Neural cell (in vitro differentiated cells): ENCODE measurements around the gene EYA2. TPM values are rescaled to one million over a fixed set of nuclear protein-coding genes. Genes with fewer than 3 reads are reported as not detected.

Source experiments
- H2AFZ ChIP-seq: fragments of 200-600, 300-800 bp; sonication (generic), shearing (Covaris generic); 2 replicates; pipeline ENCODE4 v1.6.0; 2014; ENCODE audit warnings: low read depth, mild to moderate bottlenecking, antibody characterized with exemption, low read length, moderate library complexity
- H3F3A ChIP-seq: fragments of 200-600 bp; shearing (Covaris generic); 2 replicates; pipeline ENCODE4 v1.6.1; 2016; ENCODE audit warnings: mild to moderate bottlenecking, moderate library complexity, mixed read lengths, antibody characterized with exemption, low read length; ENCODE audit not compliant: insufficient read depth, poor library complexity, severe bottlenecking
- H3K27ac ChIP-seq: fragments of 200-600, 300-800 bp; sonication (generic), shearing (Covaris generic); 2 replicates; pipeline ENCODE4 v1.5.1; 2014; ENCODE audit warnings: mild to moderate bottlenecking, low read length, moderate library complexity
- H3K27me3 ChIP-seq: fragments of 300-800, 200-600 bp; sonication (generic), shearing (Covaris generic); 2 replicates; pipeline ENCODE4 v1.6.0; 2014; ENCODE audit warnings: mild to moderate bottlenecking, low read depth, low read length, moderate library complexity; ENCODE audit not compliant: insufficient read depth
- H3K36me3 ChIP-seq: fragments of 300-800, 200-600 bp; sonication (generic), shearing (Covaris generic); 2 replicates; pipeline ENCODE4 v1.5.1; 2014; ENCODE audit warnings: mild to moderate bottlenecking, antibody characterized with exemption, low read length, moderate library complexity; ENCODE audit not compliant: insufficient read depth
- H3K4me2 ChIP-seq: fragments of 300-800, 200-600 bp; sonication (generic), shearing (Covaris generic); 2 replicates; pipeline ENCODE4 v1.6.0; 2014; ENCODE audit warnings: mild to moderate bottlenecking, low read length
- H3K4me3 ChIP-seq: fragments of 300-800, 200-600 bp; sonication (generic), shearing (Covaris generic); 2 replicates; pipeline ENCODE4 v1.5.1; 2014; ENCODE audit warnings: mild to moderate bottlenecking, low read length, moderate library complexity
- H3K79me2 ChIP-seq: fragments of 200-600 bp; shearing (Covaris generic); replicated peaks from 2 replicates; pipeline ENCODE4 v1.6.0; 2014; ENCODE audit warnings: mild to moderate bottlenecking, low read length, moderate library complexity; ENCODE audit not compliant: insufficient read depth
- H3K9ac ChIP-seq: fragments of 300-800, 200-600 bp; sonication (generic), shearing (Covaris generic); 2 replicates; pipeline ENCODE4 v1.6.1; 2016; ENCODE audit warnings: mild to moderate bottlenecking, low read length, mixed read lengths
- H3K9me2 ChIP-seq: fragments of 200-600 bp; shearing (Covaris generic); 2 replicates; pipeline ENCODE4 v1.6.1; 2016; ENCODE audit warnings: mild to moderate bottlenecking, low read length, mixed read lengths; ENCODE audit not compliant: insufficient read depth
- H3K9me3 ChIP-seq: fragments of 200-600, 300-800 bp; sonication (generic), shearing (Covaris generic); 2 replicates; pipeline ENCODE4 v1.6.1; 2016; ENCODE audit warnings: mild to moderate bottlenecking, mixed run types, low read length, moderate library complexity, mixed read lengths
- H4K20me1 ChIP-seq: fragments of 200-600 bp; shearing (Covaris generic); 2 replicates; pipeline ENCODE4 v1.6.1; 2016; ENCODE audit warnings: mild to moderate bottlenecking, mixed run types; ENCODE audit not compliant: insufficient read depth
- EP300 ChIP-seq: fragments of 450-650 bp; conservative IDR thresholded peaks from 2 replicates; pipeline ENCODE4 v1.6.1; 2014; ENCODE audit warnings: antibody characterized with exemption, mild to moderate bottlenecking, moderate library complexity; ENCODE audit not compliant: poor library complexity, severe bottlenecking
- EZH2 ChIP-seq: fragments of 200-600, 300-800 bp; shearing (Covaris generic), sonication (generic); IDR thresholded peaks from 2 replicates; pipeline ENCODE4 v1.6.1; 2014; ENCODE audit warnings: antibody characterized with exemption, low read length, borderline replicate concordance, mild to moderate bottlenecking; ENCODE audit not compliant: insufficient read depth, poor library complexity, severe bottlenecking
- MXI1 ChIP-seq: fragments of 450-650 bp; conservative IDR thresholded peaks from 2 replicates; pipeline ENCODE4 v1.6.1; 2014; ENCODE audit warnings: antibody characterized with exemption, mild to moderate bottlenecking; ENCODE audit not compliant: poor library complexity, severe bottlenecking
- POLR2AphosphoS5 ChIP-seq: IDR thresholded peaks from 2 replicates; pipeline ENCODE4 v1.6.1; 2012
- RAD21 ChIP-seq: fragments of 450-650 bp; conservative IDR thresholded peaks from 2 replicates; pipeline ENCODE4 v1.6.1; 2014; ENCODE audit warnings: antibody characterized with exemption, mild to moderate bottlenecking, moderate library complexity
- SMC3 ChIP-seq: fragments of 450-650 bp; conservative IDR thresholded peaks from 2 replicates; pipeline ENCODE4 v1.6.1; 2014; ENCODE audit warnings: antibody characterized with exemption, mild to moderate bottlenecking, moderate library complexity; ENCODE audit not compliant: poor library complexity
- TAF1 ChIP-seq: IDR thresholded peaks from 2 replicates; pipeline ENCODE4 v1.6.1; 2012; ENCODE audit warnings: low read depth
- polyA minus RNA-seq: library from RNA; depleted of rRNA, polyadenylated mRNA; stranded (reverse); fragments of >200 nt; gene quantifications from 2 replicates; pipeline ENCODE4 v1.2.3, GENCODE V29; 2014
- polyA plus RNA-seq: library from polyadenylated mRNA; depleted of rRNA; stranded (reverse); fragments of >200 nt; gene quantifications from 2 replicates; pipeline ENCODE4 v1.2.3, GENCODE V29; 2014
- TF ChIP-seq, protein P1 (sequence below): IDR thresholded peaks from 2 replicates; pipeline ENCODE4 v1.6.1; 2012; ENCODE audit warnings: borderline replicate concordance
- TF ChIP-seq, protein P2 (sequence below): fragments of 450-650 bp; IDR thresholded peaks from 2 replicates; pipeline ENCODE4 v1.5.1; 2014; ENCODE audit warnings: antibody characterized with exemption, mild to moderate bottlenecking, moderate library complexity; ENCODE audit not compliant: poor library complexity, severe bottlenecking

Gene EYA2, protein sequence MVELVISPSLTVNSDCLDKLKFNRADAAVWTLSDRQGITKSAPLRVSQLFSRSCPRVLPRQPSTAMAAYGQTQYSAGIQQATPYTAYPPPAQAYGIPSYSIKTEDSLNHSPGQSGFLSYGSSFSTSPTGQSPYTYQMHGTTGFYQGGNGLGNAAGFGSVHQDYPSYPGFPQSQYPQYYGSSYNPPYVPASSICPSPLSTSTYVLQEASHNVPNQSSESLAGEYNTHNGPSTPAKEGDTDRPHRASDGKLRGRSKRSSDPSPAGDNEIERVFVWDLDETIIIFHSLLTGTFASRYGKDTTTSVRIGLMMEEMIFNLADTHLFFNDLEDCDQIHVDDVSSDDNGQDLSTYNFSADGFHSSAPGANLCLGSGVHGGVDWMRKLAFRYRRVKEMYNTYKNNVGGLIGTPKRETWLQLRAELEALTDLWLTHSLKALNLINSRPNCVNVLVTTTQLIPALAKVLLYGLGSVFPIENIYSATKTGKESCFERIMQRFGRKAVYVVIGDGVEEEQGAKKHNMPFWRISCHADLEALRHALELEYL
- polyA plus RNA-seq (0.88 TPM in 1 of 2 replicates, not detected in the other), polyA minus RNA-seq (0.24 and 0.69 TPM in 2 replicates)

DNA sequence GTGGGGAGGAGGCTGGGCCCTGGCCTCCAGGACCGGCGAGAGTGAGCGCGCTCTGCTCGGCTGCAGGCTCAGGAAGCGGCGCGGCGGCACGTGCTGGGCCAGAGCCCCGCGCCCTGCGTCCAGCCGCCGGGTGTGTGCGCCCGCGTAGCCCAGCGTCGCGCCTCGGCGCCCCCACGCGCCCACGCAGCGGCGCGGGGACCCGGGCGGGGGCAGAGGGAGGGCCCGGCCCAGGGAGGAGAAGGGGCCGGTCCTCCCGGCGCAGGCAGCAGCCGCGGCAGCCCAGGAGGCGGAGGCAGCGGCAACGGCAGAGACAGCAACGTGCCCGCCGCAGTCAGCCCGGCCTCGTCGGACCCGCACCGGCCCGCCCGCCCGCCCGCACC, at the start of gene EYA2:
Gene EYA2, plus strand, starts transcription at position 265 of the 380 bp plus-strand sequence. CDS start 95,168 bp downstream, outside the sequence.
- Histone ChIP-seq H2AFZ (no peak within 1 kb of the TSS), H3F3A (no peaks in the 10 kb centered on the region), H3K36me3 (no peaks in the 10 kb centered on the region), H4K20me1 (no peaks in the 10 kb centered on the region), H3K9me3 (peaks cover 5% of the 10 kb centered on the region), H3K4me2 (peak within 1 kb of the TSS; percentile 23), H3K9me2 (no peaks in the 10 kb centered on the region), H3K9ac (no peak within 1 kb of the TSS), H3K79me2 (no peaks in the 10 kb centered on the region), H3K27me3 (peaks cover 46% of the 10 kb centered on the region), H3K27ac (no peak within 1 kb of the TSS), H3K4me3 (peak within 1 kb of the TSS; percentile 67)
- no peak for TF ChIP-seq MXI1
- TF ChIP-seq RAD21: no peak
- TF ChIP-seq, protein P1, sequence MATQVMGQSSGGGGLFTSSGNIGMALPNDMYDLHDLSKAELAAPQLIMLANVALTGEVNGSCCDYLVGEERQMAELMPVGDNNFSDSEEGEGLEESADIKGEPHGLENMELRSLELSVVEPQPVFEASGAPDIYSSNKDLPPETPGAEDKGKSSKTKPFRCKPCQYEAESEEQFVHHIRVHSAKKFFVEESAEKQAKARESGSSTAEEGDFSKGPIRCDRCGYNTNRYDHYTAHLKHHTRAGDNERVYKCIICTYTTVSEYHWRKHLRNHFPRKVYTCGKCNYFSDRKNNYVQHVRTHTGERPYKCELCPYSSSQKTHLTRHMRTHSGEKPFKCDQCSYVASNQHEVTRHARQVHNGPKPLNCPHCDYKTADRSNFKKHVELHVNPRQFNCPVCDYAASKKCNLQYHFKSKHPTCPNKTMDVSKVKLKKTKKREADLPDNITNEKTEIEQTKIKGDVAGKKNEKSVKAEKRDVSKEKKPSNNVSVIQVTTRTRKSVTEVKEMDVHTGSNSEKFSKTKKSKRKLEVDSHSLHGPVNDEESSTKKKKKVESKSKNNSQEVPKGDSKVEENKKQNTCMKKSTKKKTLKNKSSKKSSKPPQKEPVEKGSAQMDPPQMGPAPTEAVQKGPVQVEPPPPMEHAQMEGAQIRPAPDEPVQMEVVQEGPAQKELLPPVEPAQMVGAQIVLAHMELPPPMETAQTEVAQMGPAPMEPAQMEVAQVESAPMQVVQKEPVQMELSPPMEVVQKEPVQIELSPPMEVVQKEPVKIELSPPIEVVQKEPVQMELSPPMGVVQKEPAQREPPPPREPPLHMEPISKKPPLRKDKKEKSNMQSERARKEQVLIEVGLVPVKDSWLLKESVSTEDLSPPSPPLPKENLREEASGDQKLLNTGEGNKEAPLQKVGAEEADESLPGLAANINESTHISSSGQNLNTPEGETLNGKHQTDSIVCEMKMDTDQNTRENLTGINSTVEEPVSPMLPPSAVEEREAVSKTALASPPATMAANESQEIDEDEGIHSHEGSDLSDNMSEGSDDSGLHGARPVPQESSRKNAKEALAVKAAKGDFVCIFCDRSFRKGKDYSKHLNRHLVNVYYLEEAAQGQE: no peak
- TF ChIP-seq TAF1: no peak
- TF ChIP-seq EZH2: no peak
- no peak for TF ChIP-seq EP300
- TF ChIP-seq SMC3: no peak
- TF ChIP-seq, protein P2, sequence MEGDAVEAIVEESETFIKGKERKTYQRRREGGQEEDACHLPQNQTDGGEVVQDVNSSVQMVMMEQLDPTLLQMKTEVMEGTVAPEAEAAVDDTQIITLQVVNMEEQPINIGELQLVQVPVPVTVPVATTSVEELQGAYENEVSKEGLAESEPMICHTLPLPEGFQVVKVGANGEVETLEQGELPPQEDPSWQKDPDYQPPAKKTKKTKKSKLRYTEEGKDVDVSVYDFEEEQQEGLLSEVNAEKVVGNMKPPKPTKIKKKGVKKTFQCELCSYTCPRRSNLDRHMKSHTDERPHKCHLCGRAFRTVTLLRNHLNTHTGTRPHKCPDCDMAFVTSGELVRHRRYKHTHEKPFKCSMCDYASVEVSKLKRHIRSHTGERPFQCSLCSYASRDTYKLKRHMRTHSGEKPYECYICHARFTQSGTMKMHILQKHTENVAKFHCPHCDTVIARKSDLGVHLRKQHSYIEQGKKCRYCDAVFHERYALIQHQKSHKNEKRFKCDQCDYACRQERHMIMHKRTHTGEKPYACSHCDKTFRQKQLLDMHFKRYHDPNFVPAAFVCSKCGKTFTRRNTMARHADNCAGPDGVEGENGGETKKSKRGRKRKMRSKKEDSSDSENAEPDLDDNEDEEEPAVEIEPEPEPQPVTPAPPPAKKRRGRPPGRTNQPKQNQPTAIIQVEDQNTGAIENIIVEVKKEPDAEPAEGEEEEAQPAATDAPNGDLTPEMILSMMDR: no peak
- no peak for TF ChIP-seq POLR2AphosphoS5

DNA sequence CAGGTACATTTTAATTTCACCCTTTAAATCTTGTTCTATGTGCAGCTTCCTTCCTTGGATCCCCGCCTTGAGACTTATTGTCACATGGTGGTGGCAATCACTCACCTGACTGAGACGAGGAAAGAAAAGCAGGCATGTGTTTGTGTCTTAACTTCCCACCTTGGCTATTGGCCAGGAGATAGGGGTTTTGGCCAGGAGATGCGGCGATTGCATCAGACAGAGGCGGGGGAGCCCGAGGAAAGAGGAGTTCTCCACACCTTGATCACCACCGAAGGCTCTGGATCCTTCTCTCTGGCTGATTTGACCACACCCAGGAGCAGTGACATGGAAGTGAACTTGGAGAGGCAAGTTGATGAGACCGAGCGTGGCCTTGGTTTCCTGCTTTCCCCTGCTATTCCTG, 49.7 kb upstream of the EYA2 start:
- Histone ChIP-seq H3K36me3 (no peaks in the 10 kb centered on the region), H3K9me2 (no peaks in the 10 kb centered on the region), H3F3A (no peaks in the 10 kb centered on the region), H3K27ac (no peak overlapping the region), H3K9me3 (no peaks in the 10 kb centered on the region), H4K20me1 (no peaks in the 10 kb centered on the region), H3K79me2 (no peaks in the 10 kb centered on the region), H2AFZ (no peak overlapping the region), H3K9ac (no peak overlapping the region), H3K27me3 (no peaks in the 10 kb centered on the region), H3K4me3 (no peak overlapping the region), H3K4me2 (no peak overlapping the region)
- TF ChIP-seq POLR2AphosphoS5: no peak
- TF ChIP-seq MXI1: no peak
- TF ChIP-seq RAD21: no peak
- TF ChIP-seq TAF1: no peak
- no peak for TF ChIP-seq EP300
- TF ChIP-seq, protein P1: no peak
- no peak for TF ChIP-seq EZH2
- TF ChIP-seq, protein P2: no peak
- no peak for TF ChIP-seq SMC3
